Middle frontal gyrus (tissue), 1 donor: ENCODE results near the gene USP46.

Experiments used
- DNase-seq: peaks from one replicate; pipeline ENCODE4 v3.0.0-alpha.2; 2015; ENCODE audit warnings: low spot score; ENCODE audit errors: extremely low spot score

Gene USP46

GRCh38 chr4:52659001-52659721 is at the start of gene USP46:
USP46 (minus strand) TSS chr4:52659301; CDS start chr4:52659150, 151 bp downstream.
- DNase-seq: peak; percentile 42

GRCh38 chr4:52704661-52705060 is 45.6 kb upstream of the USP46 start:
- DNase-seq: no peak

- DNase-seq: no peak
These were observed 45.0 kb upstream of the USP46 start for GRCh38 chr4:52704133-52704532.

- DNase-seq: no peak
These were observed 42.1 kb upstream of the USP46 start for GRCh38 chr4:52701207-52701606.

- no peak for DNase-seq
These were observed 35.8 kb upstream of the USP46 start for GRCh38 chr4:52694936-52695335.

GRCh38 chr4:52693492-52693891 is 34.4 kb upstream of the USP46 start:
- no peak for DNase-seq

GRCh38 chr4:52689096-52689495 is 30.0 kb upstream of the USP46 start:
- DNase-seq: no peak

- DNase-seq: no peak
These were observed 28.6 kb upstream of the USP46 start for GRCh38 chr4:52687696-52688095.

- no peak for DNase-seq
These were observed 26.2 kb upstream of the USP46 start for GRCh38 chr4:52685316-52685715.

GRCh38 chr4:52684896-52685295 is 25.8 kb upstream of the USP46 start:
- DNase-seq: no peak

- no peak for DNase-seq
These were observed 21.3 kb upstream of the USP46 start for GRCh38 chr4:52680381-52680780.

- no peak for DNase-seq
These were observed 17.4 kb upstream of the USP46 start for GRCh38 chr4:52676536-52676935.

GRCh38 chr4:52675111-52675510 is 16.0 kb upstream of the USP46 start:
- DNase-seq: no peak

GRCh38 chr4:52670739-52671138 is 11.6 kb upstream of the USP46 start:
- DNase-seq: no peak

- DNase-seq: no peak
These were observed 11.0 kb upstream of the USP46 start for GRCh38 chr4:52670121-52670520.

GRCh38 chr4:52665592-52665991 is 6.5 kb upstream of the USP46 start:
- no peak for DNase-seq

GRCh38 chr4:52664479-52664878 is 5.4 kb upstream of the USP46 start:
- DNase-seq: no peak

GRCh38 chr4:52661966-52662690 is 3.0 kb upstream of the USP46 start:
- no peak for DNase-seq

- DNase-seq: no peak
These were observed 1.5 kb upstream of the USP46 start for GRCh38 chr4:52660643-52661042.

GRCh38 chr4:52659722-52660261 is 691 bp upstream of the USP46 start:
- DNase-seq: no peak

GRCh38 chr4:52658641-52659000 is 480 bp downstream of the USP46 start:
- DNase-seq: no peak

GRCh38 chr4:52657618-52658501 is 1.2 kb downstream of the USP46 start:
- no peak for DNase-seq
